Renal pelvis (tissue), 12 donors: ENCODE data around the gene DDIT4. TPM values are rescaled to one million over a fixed set of nuclear protein-coding genes. Genes with fewer than 3 reads are reported as not detected.
"Not testable (repeated sequence)": the region's sequence is repeated elsewhere in the genome, so short reads cannot be mapped to it uniquely, and the experiment has no call there.

Experiments used
- DNase-seq: peaks from one replicate; pipeline ENCODE4 v3.0.0-alpha.2; 2013
- long read RNA-seq, 16 experiments: transcript quantifications; one replicate each; lab custom pipeline, GENCODE V29; 2026
- polyA plus RNA-seq, 3 donors: library from polyadenylated mRNA; unstranded; fragments of 120-200 nt; gene quantifications; one replicate each; pipeline ENCODE4 v1.2.1, GENCODE V29; 2013; ENCODE audit not compliant: insufficient read length in 3 of 3

The DDIT4 gene
- polyA plus RNA-seq: 10 to 100 TPM; 51.4 to 75.0 (median 66.2) TPM
- long read RNA-seq, donor 1, transcript DDIT4-201 (3 exons, 1,748 nt): major isoform, 39 of 42 reads
- long read RNA-seq, donor 1, partial matches to known transcripts: 0 of 42 reads
- long read RNA-seq, donor 1, other reads (novel, unspliced or antisense): 0 of 42 reads
- long read RNA-seq, donor 2, transcript DDIT4-201 (3 exons, 1,748 nt): major isoform, 65 of 68 reads
- long read RNA-seq, donor 2, partial matches to known transcripts: 0 of 68 reads
- long read RNA-seq, donor 2, other reads (novel, unspliced or antisense): 0 of 68 reads
- long read RNA-seq, donor 3, transcript DDIT4-201 (3 exons, 1,748 nt): major isoform, 35 of 36 reads
- long read RNA-seq, donor 3, partial matches to known transcripts: 0 of 36 reads
- long read RNA-seq, donor 3, other reads (novel, unspliced or antisense): 0 of 36 reads
- long read RNA-seq, donor 4, transcript DDIT4-201 (3 exons, 1,748 nt): major isoform, 43 of 45 reads
- long read RNA-seq, donor 4, partial matches to known transcripts: 0 of 45 reads
- long read RNA-seq, donor 4, other reads (novel, unspliced or antisense): 0 of 45 reads
- long read RNA-seq, donor 5, transcript DDIT4-201 (3 exons, 1,748 nt): major isoform, 20 of 23 reads
- long read RNA-seq, donor 5, partial matches to known transcripts: 0 of 23 reads
- long read RNA-seq, donor 5, other reads (novel, unspliced or antisense): 0 of 23 reads
- long read RNA-seq, donor 6, transcript DDIT4-201 (3 exons, 1,748 nt): major isoform, 47 of 55 reads
- long read RNA-seq, donor 6, transcript DDIT4-203 (2 exons, 753 nt): minor isoform, 5 of 55 reads
- long read RNA-seq, donor 6, partial matches to known transcripts: 0 of 55 reads
- long read RNA-seq, donor 6, other reads (novel, unspliced or antisense): 0 of 55 reads
- long read RNA-seq, donor 7, transcript DDIT4-201 (3 exons, 1,748 nt): major isoform, 69 of 74 reads
- long read RNA-seq, donor 7, partial matches to known transcripts: 0 of 74 reads
- long read RNA-seq, donor 7, other reads (novel, unspliced or antisense): 0 of 74 reads
- long read RNA-seq, donor 8, transcript DDIT4-201 (3 exons, 1,748 nt): major isoform, 12 of 14 reads
- long read RNA-seq, donor 8, partial matches to known transcripts: 0 of 14 reads
- long read RNA-seq, donor 8, other reads (novel, unspliced or antisense): 0 of 14 reads
- long read RNA-seq, donor 9, transcript DDIT4-201 (3 exons, 1,748 nt): major isoform, 39 of 69 reads
- long read RNA-seq, donor 9, partial matches to known transcripts: 28 of 69 reads
- long read RNA-seq, donor 9, other reads (novel, unspliced or antisense): 0 of 69 reads
- long read RNA-seq, donor 10, transcript DDIT4-201 (3 exons, 1,748 nt): major isoform, 41 of 46 reads
- long read RNA-seq, donor 10, partial matches to known transcripts: 0 of 46 reads
- long read RNA-seq, donor 10, other reads (novel, unspliced or antisense): 0 of 46 reads
- long read RNA-seq, donor 11, transcript DDIT4-201 (3 exons, 1,748 nt): major isoform, 35 of 40 reads
- long read RNA-seq, donor 11, partial matches to known transcripts: 0 of 40 reads
- long read RNA-seq, donor 11, other reads (novel, unspliced or antisense): 0 of 40 reads
- long read RNA-seq, donor 12, transcript DDIT4-201 (3 exons, 1,748 nt): major isoform, 54 of 60 reads
- long read RNA-seq, donor 12, partial matches to known transcripts: 0 of 60 reads
- long read RNA-seq, donor 12, other reads (novel, unspliced or antisense): 0 of 60 reads
- long read RNA-seq, donor 13, transcript DDIT4-201 (3 exons, 1,748 nt): major isoform, 19 of 21 reads
- long read RNA-seq, donor 13, partial matches to known transcripts: 0 of 21 reads
- long read RNA-seq, donor 13, other reads (novel, unspliced or antisense): 0 of 21 reads
- long read RNA-seq, donor 14: 0 reads
- long read RNA-seq, donor 15, transcript DDIT4-201 (3 exons, 1,748 nt): major isoform, 71 of 77 reads
- long read RNA-seq, donor 15, transcript DDIT4-202 (2 exons, 521 nt): minor isoform, 5 of 77 reads
- long read RNA-seq, donor 15, partial matches to known transcripts: 0 of 77 reads
- long read RNA-seq, donor 15, other reads (novel, unspliced or antisense): 0 of 77 reads
- long read RNA-seq, donor 16, transcript DDIT4-201 (3 exons, 1,748 nt): major isoform, 36 of 39 reads
- long read RNA-seq, donor 16, partial matches to known transcripts: 0 of 39 reads
- long read RNA-seq, donor 16, other reads (novel, unspliced or antisense): 0 of 39 reads

- DNase-seq: peak; percentile 99
Measured at GRCh38 chr10:72273410-72274212, at the start of gene DDIT4. Gene DDIT4, plus strand, starts transcription at chr10:72273924. Its CDS starts 293 bp downstream, at chr10:72274217.

- not testable (repeated sequence) for DNase-seq
Measured at GRCh38 chr10:72224191-72224590, 49.5 kb upstream of the DDIT4 start.

- no peak for DNase-seq
Measured at GRCh38 chr10:72226418-72227027, 47.2 kb upstream of the DDIT4 start.

- DNase-seq: no peak
Measured at GRCh38 chr10:72227826-72228225, 45.9 kb upstream of the DDIT4 start.

GRCh38 chr10:72228318-72228751, 45.4 kb upstream of the DDIT4 start:
- DNase-seq: no peak

GRCh38 chr10:72229261-72230251, 44.2 kb upstream of the DDIT4 start:
- DNase-seq: no peak

- DNase-seq: no peak
Measured at GRCh38 chr10:72233621-72234020, 40.1 kb upstream of the DDIT4 start.

GRCh38 chr10:72234560-72235095, 39.1 kb upstream of the DDIT4 start:
- no peak for DNase-seq

- DNase-seq: no peak
Measured at GRCh38 chr10:72235544-72236279, 38.0 kb upstream of the DDIT4 start.

GRCh38 chr10:72238392-72239175, 35.1 kb upstream of the DDIT4 start:
- no peak for DNase-seq

- no peak for DNase-seq
Measured at GRCh38 chr10:72239409-72239808, 34.3 kb upstream of the DDIT4 start.

- no peak for DNase-seq
Measured at GRCh38 chr10:72240371-72240770, 33.4 kb upstream of the DDIT4 start.

GRCh38 chr10:72241691-72242252, 32.0 kb upstream of the DDIT4 start:
- no peak for DNase-seq

- no peak for DNase-seq
Measured at GRCh38 chr10:72242675-72243074, 31.0 kb upstream of the DDIT4 start.
